HEK293T (cell line): ENCODE results near the gene DTNBP1.

Experiments used
- ARNT ChIP-seq: fragments of 450-650 bp; IDR thresholded peaks from 2 replicates; pipeline ENCODE4 v1.6.1; 2017; ENCODE audit warnings: mild to moderate bottlenecking
- BHLHE40 ChIP-seq: fragments of 450-650 bp; IDR thresholded peaks from 2 replicates; pipeline ENCODE4 v1.6.1; 2016; ENCODE audit warnings: mild to moderate bottlenecking, moderate library complexity, borderline replicate concordance
- FOXA1 ChIP-seq: fragments of 450-650 bp; IDR thresholded peaks from 2 replicates; pipeline ENCODE4 v1.6.1; 2016; ENCODE audit warnings: mild to moderate bottlenecking
- FOXM1 ChIP-seq: fragments of 450-650 bp; IDR thresholded peaks from 2 replicates; pipeline ENCODE4 v1.6.1; 2017; ENCODE audit warnings: mild to moderate bottlenecking, borderline replicate concordance
- SP1 ChIP-seq: fragments of 450-650 bp; IDR thresholded peaks from 2 replicates; pipeline ENCODE4 v1.6.1; 2017
- SUZ12 ChIP-seq: fragments of 450-650 bp; IDR thresholded peaks from 2 replicates; pipeline ENCODE4 v1.6.1; 2016; ENCODE audit warnings: mild to moderate bottlenecking
- ZNF384 ChIP-seq: fragments of 450-650 bp; IDR thresholded peaks from 2 replicates; pipeline ENCODE4 v1.6.1; 2016

DNA sequence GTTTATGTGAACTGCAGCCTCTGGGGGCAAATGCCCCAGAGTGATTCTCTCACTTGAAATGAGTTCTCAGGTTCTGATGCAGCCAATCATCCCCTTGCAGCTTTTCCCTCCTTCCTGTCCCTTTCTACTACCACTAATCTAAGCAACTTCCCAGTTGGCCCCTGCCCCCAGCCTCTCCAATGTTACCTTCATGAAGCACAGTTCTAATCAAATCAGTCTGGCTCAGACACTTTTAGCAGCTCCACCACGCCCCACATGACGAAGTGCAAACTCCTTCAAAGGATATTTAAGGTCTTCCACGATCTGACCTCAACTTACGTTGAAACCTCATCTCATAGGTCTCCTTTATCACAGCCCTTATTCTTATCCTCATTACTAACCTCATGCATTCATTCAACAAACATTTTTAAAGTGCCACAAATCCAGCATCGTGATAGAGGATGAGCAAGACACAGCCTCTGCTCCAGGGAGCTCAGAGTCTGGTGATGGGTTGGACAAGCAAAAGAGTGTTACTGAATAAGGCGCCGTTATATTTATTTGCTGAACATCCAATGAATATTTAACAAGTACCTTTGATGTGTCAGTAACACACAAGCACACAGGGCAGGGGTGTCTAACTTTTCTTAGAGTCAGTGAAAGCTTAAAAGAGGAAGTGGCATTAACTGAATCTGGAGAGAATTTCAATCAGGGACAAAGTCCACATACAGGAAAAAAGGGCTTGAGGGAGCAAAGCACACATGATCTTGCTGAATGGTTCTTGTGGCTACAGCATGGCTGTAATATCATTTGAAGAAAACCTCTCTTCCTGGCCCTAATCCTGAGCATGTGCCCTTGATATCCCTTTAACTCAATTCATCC is 20.4 kb upstream of the DTNBP1 start:
- TF ChIP-seq SP1 (no peak), FOXM1 (no peak), BHLHE40 (no peak), FOXA1 (no peak), SUZ12 (no peak), ARNT (no peak), ZNF384 (no peak)
